Duodenal mucosa (tissue), 2 donors: ENCODE measurements around the gene BTBD9.

ENCODE experiments used
- H3K27ac ChIP-seq: one replicate; pipeline ENCODE4 v1.7.0; 2013; ENCODE audit warnings: low read depth, low read length
- H3K27me3 ChIP-seq, 2 donors: one replicate each; pipeline ENCODE4 v1.7.0; 2013; ENCODE audit warnings: low read length in 2 of 2, control low read depth in 1 of 2; ENCODE audit not compliant: insufficient read depth in 2 of 2, control insufficient read depth in 1 of 2
- H3K36me3 ChIP-seq, 2 donors: one replicate each; pipeline ENCODE4 v1.7.0; 2013; ENCODE audit warnings: low read length in 2 of 2, control low read depth in 1 of 2; ENCODE audit not compliant: insufficient read depth in 2 of 2, control insufficient read depth in 1 of 2
- H3K4me1 ChIP-seq, 2 donors: one replicate each; pipeline ENCODE4 v1.7.0; 2013; ENCODE audit warnings: low read length in 2 of 2, control low read depth in 1 of 2; ENCODE audit not compliant: insufficient read depth in 2 of 2, control insufficient read depth in 1 of 2
- H3K4me3 ChIP-seq, 2 donors: one replicate each; pipeline ENCODE4 v1.7.0; 2013; ENCODE audit warnings: low read length in 2 of 2, low read depth in 1 of 2
- H3K9ac ChIP-seq, 2 donors: one replicate each; pipeline ENCODE4 v1.7.0; 2013; ENCODE audit warnings: low read length in 2 of 2, low read depth in 1 of 2
- H3K9me3 ChIP-seq, 2 donors: one replicate each; pipeline ENCODE4 v1.7.0; 2013; ENCODE audit warnings: low read length in 2 of 2, control low read depth in 1 of 2; ENCODE audit not compliant: control insufficient read depth in 1 of 2

BTBD9 gene

GRCh38 chr6:38213251-38213658, 426.5 kb downstream of the BTBD9 start:
- Histone ChIP-seq H3K36me3 (no peaks in the 10 kb centered on the region), H3K4me1 (no peaks in the 10 kb centered on the region), H3K9ac (no peak overlapping the region), H3K9me3 (no peaks in the 10 kb centered on the region), H3K4me3 (no peak overlapping the region), H3K27ac (no peak overlapping the region), H3K27me3 (no peaks in the 10 kb centered on the region)

GRCh38 chr6:38212579-38212978, 427.1 kb downstream of the BTBD9 start:
- no peaks in the 10 kb centered on the region for H3K4me1 ChIP-seq
- H3K4me3 ChIP-seq = no peak overlapping the region
- no peak overlapping the region for H3K9ac ChIP-seq
- no peaks in the 10 kb centered on the region for H3K9me3 ChIP-seq
- H3K27me3 ChIP-seq = no peaks in the 10 kb centered on the region
- no peak overlapping the region for H3K27ac ChIP-seq
- H3K36me3 ChIP-seq = no peaks in the 10 kb centered on the region

DNA sequence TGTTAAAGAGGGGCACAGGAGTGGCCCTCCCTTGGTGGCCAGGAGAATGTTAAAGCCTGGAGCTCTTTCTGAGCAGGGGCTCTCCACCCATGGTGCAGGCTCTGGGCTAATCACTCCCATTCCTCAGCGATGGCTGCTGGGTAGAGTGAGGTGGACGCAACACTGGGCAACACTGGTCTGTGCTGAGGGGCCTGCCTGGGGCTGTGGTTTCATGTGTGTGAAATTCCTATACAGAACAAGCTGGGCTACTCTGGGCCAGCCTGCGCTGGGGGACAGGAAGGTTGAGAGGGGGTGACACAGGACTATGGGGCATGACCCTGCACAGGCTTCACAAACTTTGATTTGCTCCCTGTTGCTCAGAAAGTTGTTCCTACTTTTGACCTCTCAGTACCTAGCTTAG, 427.6 kb downstream of the BTBD9 start:
- no peaks in the 10 kb centered on the region for H3K36me3 ChIP-seq
- H3K4me1 ChIP-seq = no peaks in the 10 kb centered on the region
- H3K4me3 ChIP-seq = no peak overlapping the region
- no peaks in the 10 kb centered on the region for H3K27me3 ChIP-seq
- no peak overlapping the region for H3K27ac ChIP-seq
- H3K9ac ChIP-seq = no peak overlapping the region
- H3K9me3 ChIP-seq = no peaks in the 10 kb centered on the region

GRCh38 chr6:38209371-38210260, 430.1 kb downstream of the BTBD9 start:
- H3K4me3 ChIP-seq = no peak overlapping the region
- no peak overlapping the region for H3K27ac ChIP-seq
- no peaks in the 10 kb centered on the region for H3K4me1 ChIP-seq
- H3K9ac ChIP-seq = no peak overlapping the region
- H3K36me3 ChIP-seq = no peaks in the 10 kb centered on the region
- H3K27me3 ChIP-seq = no peaks in the 10 kb centered on the region
- no peaks in the 10 kb centered on the region for H3K9me3 ChIP-seq

- Histone ChIP-seq H3K36me3 (no peaks in the 10 kb centered on the region), H3K27me3 (no peaks in the 10 kb centered on the region), H3K4me3 (no peak overlapping the region), H3K9ac (no peak overlapping the region), H3K9me3 (no peaks in the 10 kb centered on the region), H3K4me1 (no peaks in the 10 kb centered on the region), H3K27ac (no peak overlapping the region)
These were observed 431.7 kb downstream of the BTBD9 start for GRCh38 chr6:38208028-38208427.

DNA sequence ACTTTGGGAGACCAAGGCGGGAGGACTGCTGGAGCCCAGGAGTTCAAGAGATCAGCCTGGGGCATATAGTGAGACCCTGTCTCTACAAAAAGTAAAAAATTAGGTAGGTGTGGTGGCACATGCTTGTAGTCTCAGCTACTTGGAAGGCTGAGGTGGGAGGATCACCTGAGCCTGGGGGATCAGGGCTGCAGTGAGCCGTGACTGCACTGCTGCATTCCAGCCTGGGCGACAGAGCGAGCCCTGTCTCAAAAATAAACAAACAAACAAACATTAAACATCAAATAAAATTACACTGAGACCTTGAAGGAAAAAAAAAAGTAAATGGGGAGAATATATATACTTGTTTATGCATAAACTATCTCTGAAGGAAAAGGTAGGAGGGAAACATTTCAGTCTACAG, 432.4 kb downstream of the BTBD9 start:
- H3K9me3 ChIP-seq = no peaks in the 10 kb centered on the region
- H3K9ac ChIP-seq = no peak overlapping the region
- no peaks in the 10 kb centered on the region for H3K36me3 ChIP-seq
- H3K4me3 ChIP-seq = no peak overlapping the region
- no peaks in the 10 kb centered on the region for H3K4me1 ChIP-seq
- no peaks in the 10 kb centered on the region for H3K27me3 ChIP-seq
- no peak overlapping the region for H3K27ac ChIP-seq

DNA sequence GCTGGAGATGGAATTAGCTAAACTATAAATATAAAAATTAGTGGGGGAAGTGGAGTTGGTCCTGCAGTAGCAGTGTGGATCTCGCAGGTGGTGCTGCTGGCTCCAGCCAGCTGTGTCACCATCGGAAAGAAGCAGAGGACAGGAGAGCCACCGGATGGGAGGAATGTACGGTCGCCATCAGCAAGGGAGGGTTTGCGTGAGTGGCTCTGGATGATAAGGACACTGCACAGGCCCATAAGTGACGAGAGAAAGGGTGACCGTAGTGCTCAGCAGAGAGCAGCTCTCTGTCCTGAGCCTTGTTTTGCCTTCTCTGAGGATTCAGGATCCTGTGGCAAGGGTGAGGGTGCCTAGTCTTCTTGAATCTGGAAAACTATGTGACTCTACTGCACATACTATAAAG, 441.5 kb downstream of the BTBD9 start:
- Histone ChIP-seq H3K9ac (no peak overlapping the region), H3K27me3 (no peaks in the 10 kb centered on the region), H3K9me3 (no peaks in the 10 kb centered on the region), H3K27ac (no peak overlapping the region), H3K4me3 (no peak overlapping the region), H3K36me3 (no peaks in the 10 kb centered on the region), H3K4me1 (peaks cover 0 to 4% of the 10 kb centered on the region in 2 donors)

DNA sequence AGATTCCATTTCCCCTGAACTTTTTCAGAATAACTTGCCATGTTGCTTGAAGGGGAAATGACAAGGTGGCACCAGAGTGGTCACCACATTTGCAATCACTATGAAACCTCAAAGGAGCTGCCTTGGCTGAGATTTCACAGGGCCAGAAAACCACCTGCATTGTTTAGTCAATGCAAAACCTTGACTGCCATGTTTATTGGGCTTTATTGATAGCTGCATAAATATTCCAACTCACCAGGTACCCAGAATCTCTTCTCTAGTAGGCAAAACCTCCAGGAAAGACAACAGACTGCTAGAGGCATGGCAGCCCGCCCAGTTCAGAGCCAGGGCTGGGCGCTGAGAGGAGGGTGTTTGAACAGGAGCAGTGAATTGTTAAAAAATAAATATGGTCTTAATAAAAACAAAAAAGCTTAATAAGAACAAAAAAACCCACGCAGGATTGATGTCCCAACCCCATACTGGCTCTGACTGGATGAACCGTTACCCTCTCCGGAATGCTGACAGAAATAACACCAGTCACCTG, 444.6 kb downstream of the BTBD9 start:
- Histone ChIP-seq H3K4me3 (no peak overlapping the region), H3K27ac (no peak overlapping the region), H3K36me3 (no peaks in the 10 kb centered on the region), H3K4me1 (peaks cover 0 to 4% of the 10 kb centered on the region in 2 donors), H3K27me3 (no peaks in the 10 kb centered on the region), H3K9me3 (no peaks in the 10 kb centered on the region), H3K9ac (no peak overlapping the region)

DNA sequence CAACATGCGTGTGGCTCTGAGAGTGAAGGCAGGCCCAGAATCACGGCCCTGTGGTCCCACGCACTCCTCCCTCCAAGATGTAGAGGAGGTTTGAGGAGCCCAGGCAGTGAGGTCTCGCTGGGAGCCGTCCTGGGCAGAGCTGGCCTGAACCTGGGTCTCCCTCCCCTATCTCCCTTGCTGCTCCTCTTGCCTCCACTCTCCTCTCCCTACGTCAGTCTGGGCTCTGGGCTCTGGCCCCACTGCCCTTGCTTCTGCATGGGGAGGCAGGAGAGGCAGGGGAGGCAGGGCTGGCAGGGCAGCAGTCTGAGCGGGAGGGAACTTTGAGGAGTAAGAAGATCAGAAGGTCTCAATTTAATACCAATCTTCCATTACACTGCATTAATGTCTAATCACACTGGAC, 445.1 kb downstream of the BTBD9 start:
- Histone ChIP-seq H3K27ac (no peak overlapping the region), H3K36me3 (no peaks in the 10 kb centered on the region), H3K4me1 (peaks cover 0 to 4% of the 10 kb centered on the region in 2 donors), H3K9ac (no peak overlapping the region), H3K27me3 (no peaks in the 10 kb centered on the region), H3K4me3 (no peak overlapping the region), H3K9me3 (no peaks in the 10 kb centered on the region)

DNA sequence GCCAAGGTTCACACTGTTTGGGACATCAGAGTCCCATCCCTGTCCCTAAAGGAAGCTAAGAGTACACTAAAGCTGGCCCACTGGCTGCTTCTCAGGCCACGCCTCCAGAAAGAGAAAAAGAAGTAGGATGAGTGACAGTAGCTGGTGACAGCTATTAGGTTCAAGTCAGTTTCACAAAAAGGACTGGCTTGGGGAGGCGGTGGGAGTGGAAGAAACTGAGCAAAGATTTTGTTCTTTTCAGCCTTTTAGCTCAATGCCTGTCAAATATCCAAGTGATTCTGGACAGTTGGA, 445.5 kb downstream of the BTBD9 start:
- Histone ChIP-seq H3K4me3 (no peak overlapping the region), H3K4me1 (peaks cover 0 to 4% of the 10 kb centered on the region in 2 donors), H3K9me3 (no peaks in the 10 kb centered on the region), H3K27ac (no peak overlapping the region), H3K9ac (no peak overlapping the region), H3K36me3 (no peaks in the 10 kb centered on the region), H3K27me3 (no peaks in the 10 kb centered on the region)
